Epithelial cell of umbilical artery (primary cell): ENCODE measurements around the gene VPS52. TPM values are rescaled to one million over a fixed set of nuclear protein-coding genes. Genes with fewer than 3 reads are reported as not detected.

Source experiments
- total RNA-seq: library from RNA; depleted of rRNA; stranded (reverse); fragments of >200 nt; gene quantifications from 2 replicates; pipeline ENCODE4 v1.2.3, GENCODE V29; 2014

Gene VPS52, protein sequence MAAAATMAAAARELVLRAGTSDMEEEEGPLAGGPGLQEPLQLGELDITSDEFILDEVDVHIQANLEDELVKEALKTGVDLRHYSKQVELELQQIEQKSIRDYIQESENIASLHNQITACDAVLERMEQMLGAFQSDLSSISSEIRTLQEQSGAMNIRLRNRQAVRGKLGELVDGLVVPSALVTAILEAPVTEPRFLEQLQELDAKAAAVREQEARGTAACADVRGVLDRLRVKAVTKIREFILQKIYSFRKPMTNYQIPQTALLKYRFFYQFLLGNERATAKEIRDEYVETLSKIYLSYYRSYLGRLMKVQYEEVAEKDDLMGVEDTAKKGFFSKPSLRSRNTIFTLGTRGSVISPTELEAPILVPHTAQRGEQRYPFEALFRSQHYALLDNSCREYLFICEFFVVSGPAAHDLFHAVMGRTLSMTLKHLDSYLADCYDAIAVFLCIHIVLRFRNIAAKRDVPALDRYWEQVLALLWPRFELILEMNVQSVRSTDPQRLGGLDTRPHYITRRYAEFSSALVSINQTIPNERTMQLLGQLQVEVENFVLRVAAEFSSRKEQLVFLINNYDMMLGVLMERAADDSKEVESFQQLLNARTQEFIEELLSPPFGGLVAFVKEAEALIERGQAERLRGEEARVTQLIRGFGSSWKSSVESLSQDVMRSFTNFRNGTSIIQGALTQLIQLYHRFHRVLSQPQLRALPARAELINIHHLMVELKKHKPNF
- 23.1 and 26.3 TPM in 2 replicates for total RNA-seq

DNA sequence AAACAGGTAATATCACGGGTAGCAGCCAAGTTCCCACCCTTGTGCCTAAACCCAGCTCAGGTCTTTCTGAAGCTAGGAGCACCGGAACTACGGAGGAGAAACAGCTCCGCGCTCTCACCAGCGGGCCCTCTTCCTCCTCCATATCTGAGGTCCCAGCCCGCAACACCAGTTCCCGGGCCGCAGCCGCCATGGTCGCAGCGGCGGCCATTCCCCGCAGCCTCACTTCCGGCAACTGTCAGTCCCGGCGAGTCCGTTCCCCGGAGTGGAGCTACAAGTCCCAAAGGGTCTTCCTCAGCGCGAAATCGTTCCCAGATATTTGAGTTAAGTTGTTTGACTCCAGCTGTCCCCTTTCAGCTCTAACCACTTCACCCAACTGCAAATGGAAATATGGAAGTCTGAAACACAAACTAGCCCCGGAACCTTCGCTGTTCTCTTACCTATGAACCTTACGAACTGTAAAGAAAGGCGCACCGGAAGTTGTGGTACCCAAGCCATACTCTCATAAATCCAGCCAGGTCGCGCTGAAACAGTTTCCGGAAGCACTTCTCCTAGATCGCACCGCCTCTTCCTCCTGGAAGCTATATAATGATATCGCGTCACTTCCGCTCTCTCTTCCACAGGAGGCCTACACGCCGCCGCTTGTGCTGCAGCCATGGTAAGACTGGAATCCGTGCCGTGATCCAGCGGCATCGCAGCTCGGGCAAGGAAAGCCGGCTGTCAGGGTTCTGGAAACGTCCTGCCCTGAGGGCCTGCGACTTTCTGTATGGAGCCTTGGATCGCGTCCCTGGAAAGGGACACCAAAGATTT is at the start of gene VPS52, which contains the start of gene RPS18:
Gene VPS52 (minus strand): TSS at position 409 of the 807 bp plus-strand sequence. CDS start 201 bp downstream, at position 208.
Gene RPS18 (plus strand): TSS at position 608 of the 807 bp plus-strand sequence. CDS start 45 bp downstream, at position 653.

DNA sequence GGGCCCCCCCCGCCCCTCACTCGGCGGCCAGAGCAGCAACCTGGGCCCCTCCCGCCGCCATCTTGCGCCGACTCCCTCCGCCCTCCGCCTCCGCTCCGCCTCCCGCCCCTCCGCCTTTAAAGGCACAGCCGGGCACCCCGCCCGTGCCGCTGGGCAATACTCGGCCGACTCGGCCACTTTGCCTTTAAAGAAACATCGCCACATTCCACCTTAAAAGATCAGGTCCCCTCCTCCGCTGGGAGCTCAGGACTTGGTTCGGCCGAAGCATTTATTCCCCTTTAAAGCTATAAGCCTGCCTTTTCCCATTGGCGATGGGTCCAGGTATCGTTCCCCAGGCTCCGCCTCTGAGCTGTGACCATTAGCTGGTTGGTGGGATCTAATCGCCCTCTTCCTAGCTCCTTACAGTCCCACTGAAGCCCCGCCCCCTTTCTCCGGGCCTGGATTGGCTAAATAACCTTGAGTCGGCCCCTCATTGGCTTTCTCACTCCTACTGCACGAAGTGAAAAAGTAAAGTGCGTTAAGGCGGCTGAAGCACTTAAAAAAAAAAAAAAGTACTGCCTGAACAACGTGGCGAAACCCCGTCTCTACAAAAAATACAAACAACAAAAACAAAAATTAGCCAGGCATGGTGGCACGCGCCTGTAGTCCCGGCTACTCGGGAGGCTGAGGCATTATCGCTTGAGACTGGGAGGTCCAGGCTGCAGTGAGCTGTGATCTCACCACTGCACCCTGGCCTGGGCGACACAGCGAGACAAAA is 46.2 kb upstream of the VPS52 start, which contains the start of gene ZBTB22:
Gene ZBTB22 (minus strand): TSS at position 76 of the 757 bp plus-strand sequence. CDS start 828 bp downstream, outside the sequence.

DNA sequence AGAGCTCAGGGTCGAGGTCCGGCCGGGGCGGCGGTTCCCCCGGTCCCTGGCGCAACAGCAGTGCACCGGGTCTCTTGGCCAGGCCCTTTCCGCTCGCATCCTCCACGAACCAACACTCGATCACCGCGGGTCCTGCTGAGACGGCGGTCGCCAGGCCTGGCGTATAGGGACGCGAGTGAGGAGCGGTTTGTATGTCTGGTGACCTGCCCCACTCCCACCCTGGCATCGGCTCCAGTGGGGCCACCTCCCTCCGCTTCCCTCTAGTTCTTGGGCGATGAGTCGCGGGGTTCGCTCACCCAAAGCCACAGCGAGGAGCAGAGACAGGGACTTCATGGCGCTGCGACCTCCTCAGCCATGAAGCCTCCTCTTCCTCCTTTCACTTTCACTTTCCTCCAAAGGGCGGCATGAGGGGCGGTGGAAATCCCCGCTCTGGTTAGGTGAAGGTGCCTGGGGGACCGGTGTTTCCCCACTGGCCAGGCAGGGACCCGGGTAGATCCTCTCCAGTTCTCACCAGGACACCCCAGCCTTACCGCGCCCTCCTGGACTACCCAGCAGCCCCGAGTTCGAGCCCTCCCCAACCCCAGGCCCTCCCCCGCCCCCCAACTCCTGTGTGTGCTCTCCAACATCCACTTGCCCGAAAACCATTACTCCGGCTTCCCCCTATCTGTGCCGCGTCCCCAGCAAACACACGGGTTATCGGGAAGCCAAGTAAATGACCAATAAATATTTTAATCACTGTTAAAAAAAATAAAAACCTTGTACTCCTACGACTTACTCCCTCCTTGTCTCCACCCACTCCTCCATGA is 42.2 kb upstream of the VPS52 start, which contains the start of gene TAPBP:
Gene TAPBP (minus strand): TSS at position 370 of the 806 bp plus-strand sequence. CDS start 37 bp downstream, at position 333.

GRCh38 chr6:33298773-33299236 is 27.1 kb upstream of the VPS52 start, which contains the start of gene RGL2:
Gene RGL2, minus strand, starts transcription at chr6:33298942. Its CDS starts 332 bp downstream, at chr6:33298610.

GRCh38 chr6:33288921-33289783 is 17.5 kb upstream of the VPS52 start, which contains the start of the genes PFDN6 and WDR46:
Gene PFDN6, plus strand, starts transcription at chr6:33289601. Its CDS starts 256 bp downstream, at chr6:33289857.
Gene WDR46, minus strand, starts transcription at chr6:33289239. Its CDS starts 69 bp downstream, at chr6:33289170.

DNA sequence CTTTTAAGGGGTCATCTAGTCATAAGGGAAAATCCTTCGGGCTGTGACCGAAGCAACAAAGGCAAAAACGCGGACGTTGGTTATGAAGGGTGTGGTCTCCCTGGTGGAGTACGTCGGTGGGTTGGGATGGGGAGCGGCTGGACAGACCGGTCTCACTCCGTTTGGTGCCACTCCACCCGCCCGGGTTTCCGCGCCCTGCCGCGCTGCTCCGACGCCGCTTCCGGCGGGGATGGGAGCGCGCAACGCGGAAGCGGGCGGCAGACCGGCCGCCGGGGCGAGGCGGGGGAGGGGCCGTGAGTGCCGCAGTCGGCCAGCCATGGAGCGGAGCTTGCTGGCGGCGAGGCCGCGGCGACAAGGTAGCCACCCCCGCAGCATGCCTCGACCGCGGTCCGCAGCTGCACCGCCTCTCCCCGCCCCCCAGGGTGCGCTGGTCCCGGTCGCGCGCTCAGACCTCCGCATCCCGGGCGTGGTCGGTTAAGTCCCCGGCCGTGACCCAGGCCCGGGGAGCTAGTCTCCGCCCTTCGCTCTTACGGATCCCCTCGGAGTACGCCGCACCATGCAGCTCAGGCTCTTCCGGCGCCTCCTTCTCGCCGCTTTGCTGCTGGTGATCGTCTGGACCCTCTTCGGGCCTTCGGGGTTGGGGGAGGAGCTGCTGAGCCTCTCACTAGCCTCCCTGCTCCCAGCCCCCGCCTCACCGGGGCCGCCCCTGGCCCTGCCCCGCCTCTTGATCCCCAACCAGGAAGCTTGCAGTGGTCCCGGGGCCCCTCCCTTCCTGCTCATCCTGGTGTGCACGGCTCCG is 5.4 kb upstream of the VPS52 start, which contains the start of gene B3GALT4:
Gene B3GALT4 (plus strand): TSS at position 260 of the 799 bp plus-strand sequence. CDS start 297 bp downstream, at position 557.

DNA sequence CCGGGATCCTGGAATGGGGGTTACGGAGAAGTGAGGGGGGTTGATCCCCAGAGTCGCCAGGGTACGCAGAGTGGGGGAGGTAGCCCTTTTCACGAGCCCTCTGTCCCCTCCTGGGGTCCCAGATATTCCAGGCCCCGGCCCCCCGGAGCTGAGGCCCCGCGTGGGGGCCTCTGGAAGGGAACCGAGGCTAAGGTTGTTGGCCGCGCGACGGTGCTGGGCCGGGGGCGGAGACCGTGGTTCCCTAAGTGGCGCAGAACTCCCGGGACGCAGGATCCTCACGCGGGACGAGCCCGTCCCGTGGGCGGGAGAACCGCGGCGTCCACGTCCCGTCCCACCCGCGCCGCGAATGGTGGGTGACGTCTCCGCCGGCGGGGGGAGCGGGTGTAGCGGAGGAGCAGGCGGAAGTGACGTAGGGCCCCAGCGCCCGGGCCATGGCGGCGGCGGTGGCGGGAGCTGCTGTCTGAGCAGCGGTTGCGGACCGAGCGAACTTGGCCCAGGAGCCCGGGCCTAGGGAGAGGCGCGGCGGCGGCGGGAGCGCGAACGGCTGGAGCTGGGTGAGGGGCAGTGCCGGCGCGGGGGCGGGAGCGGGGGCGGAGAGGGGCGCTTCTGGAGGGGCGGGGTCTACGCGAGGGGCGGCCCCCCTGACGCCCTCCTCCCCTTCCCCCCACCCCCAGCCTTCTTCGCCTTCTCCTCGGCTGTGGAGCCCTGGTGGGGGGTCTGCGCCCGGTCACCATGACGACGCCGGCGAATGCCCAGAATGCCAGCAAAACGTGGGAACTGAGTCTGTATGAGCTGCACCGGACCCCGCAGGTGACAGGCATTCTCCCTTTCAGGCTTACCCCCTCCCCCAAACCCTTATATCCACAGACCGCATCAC is 63.3 kb downstream of the VPS52 start, which contains the start of gene RING1:
Gene RING1 (plus strand): TSS at position 410 of the 877 bp plus-strand sequence. CDS start 323 bp downstream, at position 733.

DNA sequence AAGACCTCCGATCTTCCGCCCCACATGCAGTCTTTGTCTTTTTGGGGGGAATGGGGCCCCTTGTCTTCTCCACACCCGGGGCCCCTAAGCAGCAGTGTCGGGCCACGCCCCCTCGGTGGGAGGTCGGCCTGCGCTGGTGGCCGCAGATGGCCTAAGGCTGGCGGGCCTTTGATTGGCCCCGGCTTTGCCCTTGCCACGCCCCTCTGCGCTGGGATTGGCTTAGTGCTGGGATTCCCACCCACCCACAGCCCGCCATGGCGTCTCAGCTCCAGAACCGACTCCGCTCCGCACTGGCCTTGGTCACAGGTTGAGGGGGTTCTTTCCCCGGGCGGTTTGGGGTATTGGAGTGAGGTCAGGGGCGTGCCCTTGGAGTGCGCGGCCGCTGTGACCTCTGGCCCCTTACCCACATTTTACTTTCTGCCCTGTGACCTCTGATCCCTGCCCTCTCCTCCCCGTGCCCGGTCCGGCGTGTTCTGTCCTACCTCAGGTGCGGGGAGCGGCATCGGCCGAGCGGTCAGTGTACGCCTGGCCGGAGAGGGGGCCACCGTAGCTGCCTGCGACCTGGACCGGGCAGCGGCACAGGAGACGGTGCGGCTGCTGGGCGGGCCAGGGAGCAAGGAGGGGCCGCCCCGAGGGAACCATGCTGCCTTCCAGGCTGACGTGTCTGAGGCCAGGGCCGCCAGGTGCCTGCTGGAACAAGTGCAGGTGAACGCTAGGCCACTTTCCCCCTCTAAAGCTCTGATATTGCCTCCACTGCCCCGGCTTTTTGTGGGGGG is 67.1 kb downstream of the VPS52 start, which contains the start of gene HSD17B8:
Gene HSD17B8 (plus strand): TSS at position 241 of the 776 bp plus-strand sequence. CDS start 14 bp downstream, at position 255.

Other genes starting within 250 kb of the VPS52 start
- 0.65 and 3.6 TPM in 2 replicates for gene HLA-DPA1, start 198.2 kb downstream of the VPS52 start, total RNA-seq
- gene HLA-DPB1, start 195.9 kb downstream of the VPS52 start, total RNA-seq, result 20.1 and 23.1 TPM in 2 replicates
- gene COL11A2, start 79.4 kb downstream of the VPS52 start, total RNA-seq, result under 0.01 and 0.15 TPM in 2 replicates
- 17.9 and 18.5 TPM in 2 replicates for gene RXRB, start 71.2 kb downstream of the VPS52 start, total RNA-seq
- gene SLC39A7, start 71.0 kb downstream of the VPS52 start, total RNA-seq, result 94.4 and 109 TPM in 2 replicates
- 11.0 and 12.3 TPM in 2 replicates for gene HSD17B8, start 67.2 kb downstream of the VPS52 start, total RNA-seq
- gene RING1, start 63.4 kb downstream of the VPS52 start, total RNA-seq, result 21.1 and 24.0 TPM in 2 replicates
- 2,997 and 4,260 TPM in 2 replicates for gene RPS18, start 199 bp upstream of the VPS52 start, total RNA-seq
- 1.6 and 3.3 TPM in 2 replicates for gene B3GALT4, start 5.2 kb upstream of the VPS52 start, total RNA-seq
- 106 and 144 TPM in 2 replicates for gene WDR46, start 17.4 kb upstream of the VPS52 start, total RNA-seq
- gene PFDN6, start 17.7 kb upstream of the VPS52 start, total RNA-seq, result 57.8 and 82.8 TPM in 2 replicates
- gene RGL2, start 27.1 kb upstream of the VPS52 start, total RNA-seq, result 33.1 and 39.3 TPM in 2 replicates
- gene TAPBP, start 42.2 kb upstream of the VPS52 start, total RNA-seq, result 37.7 and 46.4 TPM in 2 replicates
- gene ZBTB22, start 45.9 kb upstream of the VPS52 start, total RNA-seq, result 12.3 and 12.8 TPM in 2 replicates
- 40.6 and 46.7 TPM in 2 replicates for gene DAXX, start 51.1 kb upstream of the VPS52 start, total RNA-seq
- gene KIFC1, start 119.9 kb upstream of the VPS52 start, total RNA-seq, result 30.2 and 37.4 TPM in 2 replicates
- 7.5 and 10.0 TPM in 2 replicates for gene PHF1, start 139.1 kb upstream of the VPS52 start, total RNA-seq
- 43.2 and 60.5 TPM in 2 replicates for gene CUTA, start 146.2 kb upstream of the VPS52 start, total RNA-seq
- 1.2 and 1.3 TPM in 2 replicates for gene SYNGAP1, start 148.2 kb upstream of the VPS52 start, total RNA-seq
- 4.6 and 4.9 TPM in 2 replicates for gene ZBTB9, start 182.7 kb upstream of the VPS52 start, total RNA-seq